GM18499 (cell line): ENCODE data around the gene MRPL36.
"Not testable (repeated sequence)": the region's sequence is repeated elsewhere in the genome, so short reads cannot be mapped to it uniquely, and the experiment has no call there.

Source experiments
- ATAC-seq: cut with Tn5 transposase; IDR thresholded peaks from one replicate; pipeline ENCODE4 v1.9.1; 2021; ENCODE audit warnings: moderate number of reproducible peaks; ENCODE audit not compliant: insufficient read depth, unreplicated experiment

The MRPL36 gene

GRCh38 chr5:1800472-1801221, 1.0 kb upstream of the MRPL36 start:
- ATAC-seq: peak; percentile 31

GRCh38 chr5:1799110-1799601, 481 bp downstream of the MRPL36 start:
- ATAC-seq: no peak

- ATAC-seq: not testable (repeated sequence)
Observed at GRCh38 chr5:1798589-1798988, 1.0 kb downstream of the MRPL36 start.

GRCh38 chr5:1797855-1798254, 1.8 kb downstream of the MRPL36 start:
- no peak for ATAC-seq

GRCh38 chr5:1797103-1797800, 2.4 kb downstream of the MRPL36 start:
- no peak for ATAC-seq

GRCh38 chr5:1796371-1797102, 3.1 kb downstream of the MRPL36 start:
- no peak for ATAC-seq

GRCh38 chr5:1795931-1796330, 3.7 kb downstream of the MRPL36 start:
- ATAC-seq: no peak

GRCh38 chr5:1795506-1795905, 4.1 kb downstream of the MRPL36 start:
- ATAC-seq: no peak

GRCh38 chr5:1794901-1795290, 4.7 kb downstream of the MRPL36 start:
- no peak for ATAC-seq

- no peak for ATAC-seq
Observed at GRCh38 chr5:1793966-1794900, 5.4 kb downstream of the MRPL36 start.

- ATAC-seq: no peak
Observed at GRCh38 chr5:1793301-1793740, 6.3 kb downstream of the MRPL36 start.

GRCh38 chr5:1792842-1793266, 6.8 kb downstream of the MRPL36 start:
- ATAC-seq: peak; percentile 98

- no peak for ATAC-seq
Observed at GRCh38 chr5:1791176-1791575, 8.5 kb downstream of the MRPL36 start.

GRCh38 chr5:1789834-1790471, 9.7 kb downstream of the MRPL36 start:
- no peak for ATAC-seq

- not testable (repeated sequence) for ATAC-seq
Observed at GRCh38 chr5:1789438-1789833, 10.2 kb downstream of the MRPL36 start.

GRCh38 chr5:1788828-1789227, 10.8 kb downstream of the MRPL36 start:
- no peak for ATAC-seq

GRCh38 chr5:1788200-1788599, 11.4 kb downstream of the MRPL36 start:
- ATAC-seq: no peak

GRCh38 chr5:1787472-1788047, 12.1 kb downstream of the MRPL36 start:
- no peak for ATAC-seq
